Measurements from ENCODE around the gene HOXA6. TPM values are rescaled to one million over a fixed set of nuclear protein-coding genes. Genes with fewer than 3 reads are reported as not detected.

The HOXA6 gene
- total and polyA plus RNA-seq, 2 donors (not counting 3 experiments of a cell fraction or from before 2014, with no cell fraction given), result 10.0 to 20.7 TPM

DNA sequence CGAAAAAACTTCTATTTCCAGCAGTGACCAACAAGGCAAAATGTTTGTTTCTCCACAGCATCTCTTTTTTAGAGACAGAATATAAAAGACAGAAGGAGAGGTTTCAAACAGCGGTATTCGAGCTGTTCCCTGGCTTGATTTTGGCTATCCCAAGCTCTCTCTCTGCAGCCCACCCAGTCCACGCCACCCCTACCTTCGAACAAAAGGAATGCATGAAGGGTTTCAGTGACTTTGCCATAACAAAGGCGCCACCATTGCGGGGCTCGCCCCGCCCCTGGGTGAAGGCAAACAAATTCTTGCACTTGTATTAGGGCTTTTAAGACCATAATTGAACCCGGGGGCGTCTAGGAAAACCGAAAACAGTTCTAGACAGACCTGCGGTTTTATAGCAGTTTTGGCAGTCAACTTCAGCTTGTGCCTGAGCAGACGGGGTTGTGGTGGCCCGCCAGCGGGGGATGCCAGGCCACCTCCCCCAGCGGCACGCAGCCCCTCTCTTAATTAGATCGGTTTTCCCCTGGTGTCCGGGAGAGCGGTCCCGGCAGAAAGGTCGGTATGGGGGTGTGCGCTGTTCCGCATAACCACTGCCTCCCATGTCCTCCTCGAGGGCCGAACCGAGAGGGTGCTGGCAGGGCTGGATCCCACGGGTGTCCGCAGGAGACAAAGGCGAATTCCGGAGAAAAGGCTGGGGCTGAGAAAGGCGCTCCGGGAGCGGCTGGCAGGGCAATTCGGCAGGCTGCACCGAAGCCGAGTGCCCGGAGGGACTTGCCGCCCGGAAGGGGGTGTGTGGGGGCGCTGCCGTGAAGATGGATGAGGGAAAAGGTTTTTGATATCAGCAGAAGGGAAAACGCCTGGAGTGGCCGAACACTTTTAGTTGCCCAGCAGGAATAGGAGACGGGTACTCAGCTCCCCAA lies 40.2 kb upstream of the HOXA6 start:
- ChIA-PET CTCF (interaction anchor here (1.1 to 6.0 kb wide), 11 partner anchors 8 to 906 kb away, joined by 3 to 49 read pairs (median 4); partner anchors contain the start of genes HOXA10, HOXA13 and HOXA7), POLR2A (interaction anchor here (1.1 kb wide), 1 partner anchor 11 kb away, joined by 3 read pairs; no protein-coding TSS in a partner anchor)
- Histone ChIP-seq H3K9me1 (replicated peaks; ENCODE audit: control insufficient read depth, extremely low read depth, insufficient read depth, low read length) (no peaks in the 10 kb centered on the region), H4K20me1 (replicated peaks; ENCODE audit: control insufficient read depth, extremely low read depth, insufficient read depth, low read length) (no peaks in the 10 kb centered on the region), H3K27me3 (ENCODE audit: control insufficient read depth in 2 of 2, insufficient read depth in 2 of 2, low read length in 2 of 2) (no peaks in the 10 kb centered on the region), H3K27ac (ENCODE audit: insufficient read depth, low read depth, low read length) (peak overlapping the region; percentile 90), H3K4me3 (replicated peaks in 1 of 3; ENCODE audit: insufficient read depth in 1 of 3, low read depth in 1 of 3, low read length in 3 of 3) (peak overlapping the region; percentile 6 to 48 (median 44)), H3K36me3 (ENCODE audit: control insufficient read depth in 2 of 2, extremely low read depth in 1 of 2, insufficient read depth in 2 of 2, low read length in 2 of 2) (no peaks in the 10 kb centered on the region), H3K9me3 (replicated peaks; ENCODE audit: control insufficient read depth, insufficient read depth, low read length) (no peaks in the 10 kb centered on the region), H3K4me1 (ENCODE audit: control insufficient read depth, extremely low read depth, insufficient read depth, low read length) (peaks cover 56% of the 10 kb centered on the region), H3K79me2 (ENCODE audit: control insufficient read depth, insufficient read depth, low read length) (peaks cover 49% of the 10 kb centered on the region), H3K9ac (replicated peaks; ENCODE audit: extremely low read depth, insufficient read depth, low read length) (peak overlapping the region; percentile 77), H3K4me2 (ENCODE audit: insufficient read depth, low read length) (peak overlapping the region; percentile 82), H2AFZ (ENCODE audit: low read depth, low read length) (peak overlapping the region; percentile 4)
- TF ChIP-seq CTCF (IDR thresholded peaks at IDR 0.05; ENCODE audit: extremely low read depth in 1 of 2, insufficient read depth in 1 of 2, low read depth in 1 of 2, low read length in 2 of 2) (no peak), POLR2AphosphoS5 (IDR thresholded peaks at IDR 0.05; ENCODE audit: insufficient read depth, low read depth, low read length) (no peak), GATA2 (IDR thresholded peaks at IDR 0.05; ENCODE audit: insufficient read depth, insufficient read length, low read depth, low read length) (no peak), POLR2A (IDR thresholded peaks at IDR 0.05; ENCODE audit: low read depth, low read length) (no peak), EZH2 (IDR thresholded peaks at IDR 0.05; ENCODE audit: borderline replicate concordance, low read depth, low read length, severe bottlenecking) (no peak), MYC (IDR thresholded peaks at IDR 0.05; ENCODE audit: low read depth, low read length) (no peak)
- no TSS peak for BruUV-seq (replicated peaks)
- DNase-seq (ENCODE audit: low read depth, low spot score) (peak; percentile 62), FAIRE-seq (no peak)
- dilution Hi-C loops (cut with MboI; ENCODE audit: extremely low pct_ligation_motif_present, low sequenced_read_pairs) (no loop called here), intact Hi-C loops (cut with micrococcal nuclease) (loop anchor here (2.0 to 5.0 kb wide), 3 partner anchors 475 to 1330 kb away; partner anchors contain the start of gene HIBADH)

Measured in endothelial cell of umbilical vein (primary cell).